Parathyroid adenoma (tissue), 2 donors: ENCODE data around the gene CACNA1A.

Source experiments
- H2AFZ ChIP-seq: fragments of 300-600 bp; sonication (generic); one replicate; pipeline ENCODE4 v1.7.0; 2017; ENCODE audit warnings: antibody characterized with exemption, mild to moderate bottlenecking
- H3K27ac ChIP-seq: fragments of 300-600 bp; sonication (generic); one replicate; pipeline ENCODE4 v1.7.0; 2017
- H3K27me3 ChIP-seq: fragments of 300-600 bp; sonication (generic); one replicate; pipeline ENCODE4 v1.7.0; 2017; ENCODE audit warnings: low read length; ENCODE audit not compliant: control insufficient read depth, insufficient read depth
- H3K36me3 ChIP-seq: fragments of 300-600 bp; sonication (generic); one replicate; pipeline ENCODE4 v1.7.0; 2017; ENCODE audit warnings: low read length; ENCODE audit not compliant: control insufficient read depth, insufficient read depth
- H3K4me1 ChIP-seq: fragments of 300-600 bp; sonication (generic); one replicate; pipeline ENCODE4 v1.7.0; 2017; ENCODE audit warnings: control low read depth
- H3K4me2 ChIP-seq: fragments of 300-600 bp; sonication (generic); one replicate; pipeline ENCODE4 v1.7.0; 2017; ENCODE audit warnings: low read length
- H3K4me3 ChIP-seq: fragments of 300-600 bp; sonication (generic); one replicate; pipeline ENCODE4 v1.7.0; 2017; ENCODE audit warnings: low read depth, low read length
- H3K79me2 ChIP-seq: fragments of 300-600 bp; sonication (generic); one replicate; pipeline ENCODE4 v1.7.0; 2017; ENCODE audit warnings: control low read depth
- H3K9ac ChIP-seq: fragments of 300-600 bp; sonication (generic); one replicate; pipeline ENCODE4 v1.7.0; 2017; ENCODE audit warnings: mild to moderate bottlenecking
- H3K9me3 ChIP-seq: fragments of 300-600 bp; sonication (generic); one replicate; pipeline ENCODE4 v1.7.0; 2017; ENCODE audit warnings: low read length; ENCODE audit not compliant: control insufficient read depth
- CTCF ChIP-seq: fragments of 300-600 bp; sonication (generic); IDR thresholded peaks from one replicate; pipeline ENCODE4 v1.7.0; 2017; ENCODE audit warnings: antibody characterized with exemption, mild to moderate bottlenecking
- donor health status: primary hyperparathyroidism.

The CACNA1A gene

GRCh38 chr19:13502231-13502630 lies 4.0 kb downstream of the CACNA1A start:
- H3K4me1 ChIP-seq, result no peaks in the 10 kb centered on the region
- H3K36me3 ChIP-seq, result no peaks in the 10 kb centered on the region
- H3K4me3 ChIP-seq, result no peak overlapping the region
- no peak overlapping the region for H3K9ac ChIP-seq
- H3K27ac ChIP-seq, result no peak overlapping the region
- no peaks in the 10 kb centered on the region for H3K79me2 ChIP-seq
- no peak overlapping the region for H3K4me2 ChIP-seq
- no peak for TF ChIP-seq CTCF
- no peaks in the 10 kb centered on the region for H3K9me3 ChIP-seq
- H2AFZ ChIP-seq, result no peak overlapping the region
- no peaks in the 10 kb centered on the region for H3K27me3 ChIP-seq

DNA sequence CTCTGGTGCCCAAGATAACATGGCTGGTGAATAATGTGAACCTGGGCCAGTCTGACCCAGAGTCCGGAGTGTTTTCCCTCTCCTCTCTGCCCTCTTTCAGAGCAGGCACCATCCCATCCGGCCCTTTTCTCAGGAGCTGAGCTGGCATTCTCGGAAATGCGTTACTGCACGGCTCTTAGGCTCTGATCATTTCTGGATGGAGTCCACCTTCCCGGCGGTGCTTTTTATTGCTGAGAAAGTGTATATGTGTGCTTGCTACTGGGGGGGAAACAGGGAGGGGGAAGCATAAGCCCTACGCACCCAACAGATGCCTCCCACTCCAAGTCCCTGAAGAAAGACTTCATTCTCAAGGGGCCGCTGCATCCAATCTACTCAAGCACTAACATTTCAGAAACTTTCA lies 6.6 kb downstream of the CACNA1A start:
- no peak for TF ChIP-seq CTCF
- H3K79me2 ChIP-seq, result no peaks in the 10 kb centered on the region
- no peak overlapping the region for H2AFZ ChIP-seq
- no peaks in the 10 kb centered on the region for H3K9me3 ChIP-seq
- no peak overlapping the region for H3K27ac ChIP-seq
- no peak overlapping the region for H3K4me2 ChIP-seq
- H3K4me3 ChIP-seq, result no peak overlapping the region
- no peaks in the 10 kb centered on the region for H3K27me3 ChIP-seq
- H3K4me1 ChIP-seq, result no peaks in the 10 kb centered on the region
- H3K9ac ChIP-seq, result no peak overlapping the region
- no peaks in the 10 kb centered on the region for H3K36me3 ChIP-seq

GRCh38 chr19:13493516-13494310 lies 12.6 kb downstream of the CACNA1A start:
- Histone ChIP-seq H3K4me2 (no peak overlapping the region), H3K36me3 (no peaks in the 10 kb centered on the region), H3K27me3 (peaks cover 4% of the 10 kb centered on the region), H3K9me3 (no peaks in the 10 kb centered on the region), H3K4me3 (no peak overlapping the region), H3K27ac (no peak overlapping the region), H2AFZ (no peak overlapping the region), H3K79me2 (no peaks in the 10 kb centered on the region), H3K9ac (no peak overlapping the region), H3K4me1 (no peaks in the 10 kb centered on the region)
- TF ChIP-seq CTCF, result no peak

- Histone ChIP-seq H3K27me3 (peaks cover 4% of the 10 kb centered on the region), H3K9me3 (no peaks in the 10 kb centered on the region), H2AFZ (no peak overlapping the region), H3K4me2 (no peak overlapping the region), H3K4me1 (no peaks in the 10 kb centered on the region), H3K9ac (no peak overlapping the region), H3K27ac (no peak overlapping the region), H3K36me3 (no peaks in the 10 kb centered on the region), H3K4me3 (no peak overlapping the region), H3K79me2 (no peaks in the 10 kb centered on the region)
- TF ChIP-seq CTCF, result no peak
Measured at GRCh38 chr19:13492128-13492527, 14.2 kb downstream of the CACNA1A start.

DNA sequence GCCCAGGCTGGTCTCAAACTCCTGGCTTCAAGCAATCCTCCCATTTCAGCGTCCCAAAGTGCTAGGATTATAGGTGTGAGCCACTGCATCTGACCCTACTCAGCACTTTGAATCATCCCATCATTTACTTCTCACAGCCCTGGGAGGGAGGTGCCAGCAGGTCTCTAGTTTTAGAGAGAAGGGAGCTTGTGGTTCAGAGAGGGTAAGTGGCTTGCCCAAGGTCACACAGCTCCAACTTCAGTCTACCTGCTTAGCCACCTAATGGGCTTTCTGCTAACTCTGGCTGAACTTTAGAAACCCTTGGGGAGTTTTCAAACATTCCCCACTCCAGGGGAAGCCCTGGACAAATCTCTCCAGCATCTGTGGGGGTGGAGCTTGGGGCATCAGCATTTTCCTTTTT lies 18.3 kb downstream of the CACNA1A start:
- Histone ChIP-seq H3K4me2 (no peak overlapping the region), H2AFZ (no peak overlapping the region), H3K27ac (no peak overlapping the region), H3K4me1 (no peaks in the 10 kb centered on the region), H3K4me3 (no peak overlapping the region), H3K9me3 (no peaks in the 10 kb centered on the region), H3K27me3 (peaks cover 4% of the 10 kb centered on the region), H3K79me2 (no peaks in the 10 kb centered on the region), H3K36me3 (no peaks in the 10 kb centered on the region), H3K9ac (no peak overlapping the region)
- no peak for TF ChIP-seq CTCF
